ENCODE measurements around the gene CDH2.
"Not testable (repeated sequence)": the region's sequence is repeated elsewhere in the genome, so short reads cannot be mapped to it uniquely, and the experiment has no call there.

Gene CDH2

GRCh38 chr18:27976806-27977408 is 200.0 kb downstream of the CDH2 start:
- no peak for DNase-seq

- DNase-seq = no peak
These were observed 206.6 kb downstream of the CDH2 start for GRCh38 chr18:27970321-27970720.

- no peak for DNase-seq
These were observed 207.7 kb downstream of the CDH2 start for GRCh38 chr18:27969206-27969605.

GRCh38 chr18:27967913-27968824 is 208.8 kb downstream of the CDH2 start:
- no peak for DNase-seq

GRCh38 chr18:27966881-27967280 is 210.0 kb downstream of the CDH2 start:
- DNase-seq = no peak

- no peak for DNase-seq
These were observed 212.1 kb downstream of the CDH2 start for GRCh38 chr18:27964811-27965210.

GRCh38 chr18:27959101-27959500 is 217.8 kb downstream of the CDH2 start:
- no peak for DNase-seq

- DNase-seq = no peak
These were observed 220.8 kb downstream of the CDH2 start for GRCh38 chr18:27956001-27956640.

GRCh38 chr18:27954226-27954625 is 222.7 kb downstream of the CDH2 start:
- DNase-seq = no peak

- no peak for DNase-seq
These were observed 224.2 kb downstream of the CDH2 start for GRCh38 chr18:27952741-27953140.

- DNase-seq = no peak
These were observed 226.2 kb downstream of the CDH2 start for GRCh38 chr18:27950648-27951228.

- DNase-seq = no peak
These were observed 227.9 kb downstream of the CDH2 start for GRCh38 chr18:27948986-27949385.

- no peak for DNase-seq
These were observed 234.2 kb downstream of the CDH2 start for GRCh38 chr18:27942706-27943105.

GRCh38 chr18:27931535-27931934 is 245.4 kb downstream of the CDH2 start:
- no peak for DNase-seq

GRCh38 chr18:27922780-27923179 is 254.2 kb downstream of the CDH2 start:
- no peak for DNase-seq

GRCh38 chr18:27921904-27922751 is 254.8 kb downstream of the CDH2 start:
- DNase-seq = no peak

GRCh38 chr18:27921392-27921791 is 255.5 kb downstream of the CDH2 start:
- DNase-seq = no peak

GRCh38 chr18:27920836-27921235 is 256.1 kb downstream of the CDH2 start:
- DNase-seq = no peak

GRCh38 chr18:27906189-27906588 is 270.7 kb downstream of the CDH2 start:
- not testable (repeated sequence) for DNase-seq

GRCh38 chr18:27903906-27904305 is 273.0 kb downstream of the CDH2 start:
- no peak for DNase-seq

GRCh38 chr18:27901424-27902226 is 275.3 kb downstream of the CDH2 start:
- no peak for DNase-seq

Data from stimulated activated CD4-positive, alpha-beta T cell treated with anti-CD3 and anti-CD28 coated beads, Interleukin-4, amount 100 ng/mL, for 24 hours (primary cell).